ENCODE results near the gene TRIM37. TPM values are rescaled to one million over a fixed set of nuclear protein-coding genes. Genes with fewer than 3 reads are reported as not detected.

Gene TRIM37
- total RNA-seq, 1 donor from 2014 or later, result 22.9 TPM

DNA sequence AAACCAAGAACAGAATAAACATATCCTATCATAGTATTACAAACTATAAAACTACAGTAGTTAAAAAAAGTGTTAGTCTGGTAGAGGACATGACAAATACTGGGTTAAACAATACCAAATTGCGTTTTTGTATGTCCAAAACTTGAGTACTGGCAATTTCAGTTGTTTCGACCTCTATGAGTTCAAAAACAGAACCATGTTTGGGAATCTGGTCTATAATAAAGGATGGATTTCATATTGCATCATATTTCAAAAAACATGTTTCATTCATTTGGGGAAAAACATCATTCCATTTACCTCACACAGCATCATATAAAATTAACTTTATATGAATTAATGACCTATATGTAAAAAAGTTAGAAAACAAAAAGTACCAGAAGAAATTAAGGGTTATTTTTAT is 81.8 kb downstream of the TRIM37 start:
- DNase-seq (ENCODE audit: low read depth), result no peak
- TF ChIP-seq CTCF (conservative IDR thresholded peaks at IDR 0.05; ENCODE audit: low read depth, low read length), result no peak
- H3K4me3 ChIP-seq (ENCODE audit: low read depth, low read length), result no peak overlapping the region

DNA sequence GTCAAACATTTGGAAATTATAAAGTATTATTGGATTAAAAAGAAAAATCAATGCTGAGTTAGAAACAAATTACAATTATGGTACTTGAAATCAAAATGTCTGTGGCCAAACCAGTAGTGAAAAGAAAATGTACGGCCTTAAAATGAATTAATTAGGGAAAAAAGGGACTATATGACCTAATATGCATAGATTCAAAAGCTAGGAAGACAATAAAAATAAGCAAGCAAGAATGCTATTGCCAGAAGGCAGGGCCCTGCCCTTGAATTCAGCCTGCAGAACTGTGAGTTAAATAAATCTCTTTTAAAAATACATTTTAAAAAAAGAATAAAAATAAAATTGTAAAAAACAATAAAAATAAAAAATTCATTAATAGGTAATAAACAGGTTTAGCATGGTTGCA is 88.7 kb downstream of the TRIM37 start:
- DNase-seq (ENCODE audit: low read depth), result no peak
- TF ChIP-seq CTCF (conservative IDR thresholded peaks at IDR 0.05; ENCODE audit: low read depth, low read length), result no peak

GRCh38 chr17:59011975-59012374 is 94.7 kb downstream of the TRIM37 start:
- no peak for DNase-seq (ENCODE audit: low read depth)
- no peak overlapping the region for H3K4me3 ChIP-seq (ENCODE audit: low read depth, low read length)
- no peak for TF ChIP-seq CTCF (conservative IDR thresholded peaks at IDR 0.05; ENCODE audit: low read depth, low read length)

More for the DNA sequence above, 88.7 kb downstream of the TRIM37 start:
- no peak overlapping the region for H3K4me3 ChIP-seq (ENCODE audit: low read depth, low read length)

- DNase-seq (ENCODE audit: low read depth), result no peak
- no peak overlapping the region for H3K4me3 ChIP-seq (ENCODE audit: low read depth, low read length)
- no peak for TF ChIP-seq CTCF (conservative IDR thresholded peaks at IDR 0.05; ENCODE audit: low read depth, low read length)
Measured at GRCh38 chr17:59010026-59010425, 96.7 kb downstream of the TRIM37 start.

GRCh38 chr17:59008737-59009136 is 97.9 kb downstream of the TRIM37 start:
- no peak for DNase-seq (ENCODE audit: low read depth)
- H3K4me3 ChIP-seq (ENCODE audit: low read depth, low read length), result no peak overlapping the region
- TF ChIP-seq CTCF (conservative IDR thresholded peaks at IDR 0.05; ENCODE audit: low read depth, low read length), result no peak

- no peak overlapping the region for H3K4me3 ChIP-seq (ENCODE audit: low read depth, low read length)
- TF ChIP-seq CTCF (conservative IDR thresholded peaks at IDR 0.05; ENCODE audit: low read depth, low read length), result no peak
- no peak for DNase-seq (ENCODE audit: low read depth)
Measured at GRCh38 chr17:59007995-59008394, 98.7 kb downstream of the TRIM37 start.

DNA sequence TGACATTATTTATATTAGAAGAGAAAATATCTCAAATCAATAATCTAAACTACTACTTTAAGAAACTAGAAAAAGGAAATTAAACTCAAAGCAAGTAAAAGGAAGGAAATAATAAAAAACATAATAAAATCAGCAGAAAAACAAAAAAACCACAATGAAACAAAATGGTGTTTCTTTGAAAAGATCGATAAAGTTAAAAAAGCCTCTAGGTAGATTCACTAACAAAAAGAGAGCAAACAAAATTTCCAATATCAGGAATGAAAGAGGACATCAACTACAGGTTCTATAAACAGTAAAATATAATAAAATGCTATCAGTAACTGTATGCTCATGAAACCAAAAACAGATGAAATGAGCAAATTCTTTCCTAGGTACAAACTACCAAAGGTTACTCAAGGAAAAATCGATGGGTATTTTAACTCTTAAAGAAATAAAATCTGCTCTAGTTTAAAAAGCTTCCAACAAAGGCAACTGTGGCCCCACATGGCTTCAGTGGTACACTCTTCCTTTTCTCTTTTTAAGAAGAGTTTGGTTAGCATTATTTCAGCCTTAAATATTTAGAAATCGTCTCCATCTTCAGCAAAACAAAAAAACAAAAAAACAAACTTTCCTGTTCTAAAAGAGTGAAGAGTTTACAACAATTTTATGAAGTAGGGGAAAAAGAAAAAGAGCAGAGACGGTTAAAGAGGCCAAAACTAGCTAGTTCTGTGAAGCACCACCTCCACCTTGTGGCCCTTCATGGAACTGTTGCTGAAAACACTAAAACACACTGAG is 102.2 kb downstream of the TRIM37 start:
- TF ChIP-seq CTCF (conservative IDR thresholded peaks at IDR 0.05; ENCODE audit: low read depth, low read length), result peak; percentile 97
- no peak for DNase-seq (ENCODE audit: low read depth)
- H3K4me3 ChIP-seq (ENCODE audit: low read depth, low read length), result no peak overlapping the region

Data from epithelial cell of proximal tubule (primary cell).